HEK293 (cell line): ENCODE results near the gene PPARGC1A.

Experiments used
- CTCF ChIA-PET: fragments of 350-600 bp; formaldehyde crosslinking; extraction: SDS; loops from one replicate; lab custom pipeline; 2021; ENCODE audit warnings: antibody characterized with exemption; lab: Yijun Ruan, JAX
- POLR2A ChIA-PET: fragments of 300-600 bp; formaldehyde crosslinking; extraction: SDS; loops from one replicate; lab custom pipeline; 2020; ENCODE audit warnings: antibody characterized with exemption, inconsistent platforms; lab: Yijun Ruan, JAX
- H3K27ac ChIP-seq: fragments of 200-500 bp; sonication (Bioruptor generic); 2 replicates; pipeline ENCODE4 v1.5.1; 2014; ENCODE audit warnings: low read depth, low read length, control low read depth, inconsistent platforms; ENCODE audit errors: extremely low read depth
- H3K36me3 ChIP-seq, 2 experiments: fragments of 200-500 bp in 1 of 2; sonication (Bioruptor generic) in 1 of 2; 1 replicate in 1 of 2; 2 replicates in 1 of 2; pipeline ENCODE4 v1.5.1; 2014 to 2017; ENCODE audit warnings: inconsistent platforms in 2 of 2, low read length in 2 of 2; ENCODE audit not compliant: control insufficient read depth in 2 of 2, insufficient read depth in 1 of 2
- H3K4me1 ChIP-seq: fragments of 200-500 bp; sonication (Bioruptor generic); 2 replicates; pipeline ENCODE4 v1.5.1; 2014; ENCODE audit warnings: mild to moderate bottlenecking, low read length, inconsistent platforms; ENCODE audit not compliant: control insufficient read depth, insufficient read depth
- H3K4me3 ChIP-seq: 2 replicates; pipeline ENCODE4 v1.5.1; 2011; ENCODE audit warnings: low read depth, mild to moderate bottlenecking, control low read depth, low read length, moderate library complexity
- H3K9me3 ChIP-seq: fragments of 200-500 bp; sonication (Bioruptor generic); 2 replicates; pipeline ENCODE4 v1.5.1; 2014; ENCODE audit warnings: low read depth, low read length, inconsistent platforms; ENCODE audit not compliant: control insufficient read depth, insufficient read depth
- BCL11A ChIP-seq: fragments of 450-650 bp; formaldehyde crosslinking; IDR thresholded peaks from 2 replicates; pipeline ENCODE4 v1.5.1; 2016; ENCODE audit warnings: low read depth, missing biosample characterization, missing genetic modification characterization
- GLI2 ChIP-seq: fragments of 450-650 bp; formaldehyde crosslinking; IDR thresholded peaks from 2 replicates; pipeline ENCODE4; 2017; ENCODE audit warnings: missing biosample characterization, missing genetic modification characterization, low read depth, borderline replicate concordance
- KLF7 ChIP-seq: fragments of 450-650 bp; formaldehyde crosslinking; IDR thresholded peaks from 2 replicates; pipeline ENCODE4 v1.5.1; 2016; ENCODE audit warnings: missing biosample characterization, missing genetic modification characterization, borderline replicate concordance
- OSR2 ChIP-seq: fragments of 450-650 bp; formaldehyde crosslinking; IDR thresholded peaks from 2 replicates; pipeline ENCODE4 v1.5.1; 2016; ENCODE audit warnings: missing biosample characterization, missing genetic modification characterization
- SALL2 ChIP-seq: fragments of 450-650 bp; formaldehyde crosslinking; IDR thresholded peaks from 2 replicates; pipeline ENCODE4 v1.5.0; 2017; ENCODE audit warnings: missing biosample characterization, mild to moderate bottlenecking, missing genetic modification characterization, borderline replicate concordance
- TCF7L2 ChIP-seq: IDR thresholded peaks from 2 replicates; pipeline ENCODE4 v1.6.1; 2011; ENCODE audit warnings: low read depth, mild to moderate bottlenecking, inconsistent platforms, low read length, moderate library complexity, borderline replicate concordance
- WT1 ChIP-seq: fragments of 450-650 bp; formaldehyde crosslinking; IDR thresholded peaks from 2 replicates; pipeline ENCODE4 v1.5.1; 2016; ENCODE audit warnings: missing biosample characterization, missing genetic modification characterization
- ZBTB7A ChIP-seq: fragments of 450-650 bp; formaldehyde crosslinking; IDR thresholded peaks from 2 replicates; pipeline ENCODE4 v1.5.1; 2016; ENCODE audit warnings: low read depth, missing biosample characterization, missing genetic modification characterization
- ZFP3 ChIP-seq: fragments of 450-650 bp; formaldehyde crosslinking; IDR thresholded peaks from 2 replicates; pipeline ENCODE4 v1.5.1; 2016; ENCODE audit warnings: low read depth, missing biosample characterization, missing genetic modification characterization
- ZFP41 ChIP-seq: fragments of 450-650 bp; formaldehyde crosslinking; IDR thresholded peaks from 2 replicates; pipeline ENCODE4 v1.5.1; 2016; ENCODE audit warnings: missing biosample characterization, missing genetic modification characterization, borderline replicate concordance
- ZIC2 ChIP-seq: fragments of 450-650 bp; formaldehyde crosslinking; IDR thresholded peaks from 2 replicates; pipeline ENCODE4 v1.5.1; 2016; ENCODE audit warnings: missing biosample characterization, missing genetic modification characterization
- ZNF221 ChIP-seq: fragments of 450-650 bp; formaldehyde crosslinking; IDR thresholded peaks from 2 replicates; pipeline ENCODE4 v1.5.1; 2017; ENCODE audit warnings: missing biosample characterization, missing genetic modification characterization, borderline replicate concordance
- ZNF292 ChIP-seq: fragments of 450-650 bp; formaldehyde crosslinking; IDR thresholded peaks from 2 replicates; pipeline ENCODE4 v1.5.1; 2016; ENCODE audit warnings: low read depth, missing biosample characterization, missing genetic modification characterization, borderline replicate concordance
- ZNF324 ChIP-seq: fragments of 450-650 bp; formaldehyde crosslinking; IDR thresholded peaks from 2 replicates; pipeline ENCODE4 v1.5.1; 2016; ENCODE audit warnings: missing biosample characterization, missing genetic modification characterization
- ZNF354C ChIP-seq: fragments of 450-650 bp; formaldehyde crosslinking; IDR thresholded peaks from 2 replicates; pipeline ENCODE4 v1.5.1; 2016; ENCODE audit warnings: missing biosample characterization, missing genetic modification characterization, low read depth, borderline replicate concordance
- ZNF416 ChIP-seq: fragments of 450-650 bp; formaldehyde crosslinking; IDR thresholded peaks from 2 replicates; pipeline ENCODE4 v1.5.1; 2016; ENCODE audit warnings: missing biosample characterization, missing genetic modification characterization
- ZNF623 ChIP-seq: fragments of 450-650 bp; formaldehyde crosslinking; IDR thresholded peaks from 2 replicates; pipeline ENCODE4 v1.5.1; 2016; ENCODE audit warnings: missing biosample characterization, missing genetic modification characterization
- TF ChIP-seq, protein P1 (sequence below): fragments of 450-650 bp; formaldehyde crosslinking; IDR thresholded peaks from 2 replicates; pipeline ENCODE4 v1.5.1; 2016; ENCODE audit warnings: missing biosample characterization, missing genetic modification characterization
- TF ChIP-seq, protein P2 (sequence below): fragments of 450-650 bp; formaldehyde crosslinking; IDR thresholded peaks from 2 replicates; pipeline ENCODE4 v1.5.1; 2016; ENCODE audit warnings: missing biosample characterization, missing genetic modification characterization, borderline replicate concordance
- TF ChIP-seq, protein P3 (sequence below): fragments of 450-650 bp; formaldehyde crosslinking; IDR thresholded peaks from 2 replicates; pipeline ENCODE4 v1.5.1; 2016; ENCODE audit warnings: missing biosample characterization, missing genetic modification characterization
- TF ChIP-seq, protein P4 (sequence below): sonication (generic); formaldehyde crosslinking; IDR thresholded peaks from 2 replicates; pipeline ENCODE4 v1.8.1; 2022; ENCODE audit warnings: mild to moderate bottlenecking, moderate library complexity, missing genetic modification reagents
- TF ChIP-seq, protein P5 (sequence below): fragments of 450-650 bp; IDR thresholded peaks from 2 replicates; pipeline ENCODE4 v1.5.1; 2018; ENCODE audit warnings: missing biosample characterization, mild to moderate bottlenecking, missing genetic modification characterization
- TF ChIP-seq, protein P6 (sequence below): fragments of 450-650 bp; formaldehyde crosslinking; IDR thresholded peaks from 2 replicates; pipeline ENCODE4 v1.5.1; 2016; ENCODE audit warnings: missing biosample characterization, missing genetic modification characterization

Gene PPARGC1A

DNA sequence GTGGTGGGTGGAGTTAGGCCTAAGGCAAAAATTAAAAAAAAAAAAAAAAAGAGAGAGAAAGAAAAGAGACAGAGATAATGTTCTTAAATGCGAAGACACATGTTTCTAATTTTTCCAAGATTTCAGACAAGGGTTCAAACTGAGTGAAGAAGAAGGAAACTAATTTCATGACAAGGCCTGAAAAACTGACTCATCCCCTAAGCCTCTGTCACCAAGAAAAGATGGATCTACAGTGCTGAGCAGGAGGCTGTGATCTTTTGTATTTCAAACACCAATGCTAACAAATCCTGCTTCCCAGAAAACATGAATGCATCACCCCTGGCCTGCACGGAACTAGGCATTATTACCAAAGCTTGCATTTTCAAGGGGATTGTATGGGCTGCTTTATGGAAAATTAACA is 75.3 kb downstream of the PPARGC1A start:
- TF ChIP-seq, protein P1, sequence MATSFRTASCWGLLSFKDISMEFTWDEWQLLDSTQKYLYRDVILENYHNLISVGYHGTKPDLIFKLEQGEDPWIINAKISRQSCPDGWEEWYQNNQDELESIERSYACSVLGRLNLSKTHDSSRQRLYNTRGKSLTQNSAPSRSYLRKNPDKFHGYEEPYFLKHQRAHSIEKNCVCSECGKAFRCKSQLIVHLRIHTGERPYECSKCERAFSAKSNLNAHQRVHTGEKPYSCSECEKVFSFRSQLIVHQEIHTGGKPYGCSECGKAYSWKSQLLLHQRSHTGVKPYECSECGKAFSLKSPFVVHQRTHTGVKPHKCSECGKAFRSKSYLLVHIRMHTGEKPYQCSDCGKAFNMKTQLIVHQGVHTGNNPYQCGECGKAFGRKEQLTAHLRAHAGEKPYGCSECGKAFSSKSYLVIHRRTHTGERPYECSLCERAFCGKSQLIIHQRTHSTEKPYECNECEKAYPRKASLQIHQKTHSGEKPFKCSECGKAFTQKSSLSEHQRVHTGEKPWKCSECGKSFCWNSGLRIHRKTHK (tag by site-specific recombination) = no peak
- TF ChIP-seq ZNF324 (no peak), GLI2 (no peak), ZNF623 (tag by site-specific recombination) (no peak), ZNF354C (tag by site-specific recombination) (no peak), ZNF416 (tag by site-specific recombination) (no peak), ZIC2 (tag by site-specific recombination) (no peak), ZNF292 (tag by site-specific recombination) (no peak)
- TF ChIP-seq, protein P2, sequence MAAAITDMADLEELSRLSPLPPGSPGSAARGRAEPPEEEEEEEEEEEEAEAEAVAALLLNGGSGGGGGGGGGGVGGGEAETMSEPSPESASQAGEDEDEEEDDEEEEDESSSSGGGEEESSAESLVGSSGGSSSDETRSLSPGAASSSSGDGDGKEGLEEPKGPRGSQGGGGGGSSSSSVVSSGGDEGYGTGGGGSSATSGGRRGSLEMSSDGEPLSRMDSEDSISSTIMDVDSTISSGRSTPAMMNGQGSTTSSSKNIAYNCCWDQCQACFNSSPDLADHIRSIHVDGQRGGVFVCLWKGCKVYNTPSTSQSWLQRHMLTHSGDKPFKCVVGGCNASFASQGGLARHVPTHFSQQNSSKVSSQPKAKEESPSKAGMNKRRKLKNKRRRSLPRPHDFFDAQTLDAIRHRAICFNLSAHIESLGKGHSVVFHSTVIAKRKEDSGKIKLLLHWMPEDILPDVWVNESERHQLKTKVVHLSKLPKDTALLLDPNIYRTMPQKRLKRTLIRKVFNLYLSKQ (tag by site-specific recombination) = no peak
- TF ChIP-seq, protein P3, sequence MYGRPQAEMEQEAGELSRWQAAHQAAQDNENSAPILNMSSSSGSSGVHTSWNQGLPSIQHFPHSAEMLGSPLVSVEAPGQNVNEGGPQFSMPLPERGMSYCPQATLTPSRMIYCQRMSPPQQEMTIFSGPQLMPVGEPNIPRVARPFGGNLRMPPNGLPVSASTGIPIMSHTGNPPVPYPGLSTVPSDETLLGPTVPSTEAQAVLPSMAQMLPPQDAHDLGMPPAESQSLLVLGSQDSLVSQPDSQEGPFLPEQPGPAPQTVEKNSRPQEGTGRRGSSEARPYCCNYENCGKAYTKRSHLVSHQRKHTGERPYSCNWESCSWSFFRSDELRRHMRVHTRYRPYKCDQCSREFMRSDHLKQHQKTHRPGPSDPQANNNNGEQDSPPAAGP (tag by site-specific recombination) = no peak
- TF ChIP-seq, protein P4, sequence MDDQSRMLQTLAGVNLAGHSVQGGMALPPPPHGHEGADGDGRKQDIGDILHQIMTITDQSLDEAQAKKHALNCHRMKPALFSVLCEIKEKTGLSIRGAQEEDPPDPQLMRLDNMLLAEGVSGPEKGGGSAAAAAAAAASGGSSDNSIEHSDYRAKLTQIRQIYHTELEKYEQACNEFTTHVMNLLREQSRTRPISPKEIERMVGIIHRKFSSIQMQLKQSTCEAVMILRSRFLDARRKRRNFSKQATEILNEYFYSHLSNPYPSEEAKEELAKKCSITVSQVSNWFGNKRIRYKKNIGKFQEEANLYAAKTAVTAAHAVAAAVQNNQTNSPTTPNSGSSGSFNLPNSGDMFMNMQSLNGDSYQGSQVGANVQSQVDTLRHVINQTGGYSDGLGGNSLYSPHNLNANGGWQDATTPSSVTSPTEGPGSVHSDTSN (CRISPR knock-in tag) = no peak
- ChIA-PET CTCF (no interaction called here), POLR2A (no interaction called here)
- H3K4me3 ChIP-seq = no peak overlapping the region
- H3K36me3 ChIP-seq = peaks cover 0 to 14% of the 10 kb centered on the region in 2 experiments; a peak in 1 of 3 replicates
- no peak overlapping the region for H3K27ac ChIP-seq
- H3K4me1 ChIP-seq = 0 out of 2 replicates have a peak, but pooled peaks cover 8% of the 10 kb centered on the region
- H3K9me3 ChIP-seq = no peaks in the 10 kb centered on the region

DNA sequence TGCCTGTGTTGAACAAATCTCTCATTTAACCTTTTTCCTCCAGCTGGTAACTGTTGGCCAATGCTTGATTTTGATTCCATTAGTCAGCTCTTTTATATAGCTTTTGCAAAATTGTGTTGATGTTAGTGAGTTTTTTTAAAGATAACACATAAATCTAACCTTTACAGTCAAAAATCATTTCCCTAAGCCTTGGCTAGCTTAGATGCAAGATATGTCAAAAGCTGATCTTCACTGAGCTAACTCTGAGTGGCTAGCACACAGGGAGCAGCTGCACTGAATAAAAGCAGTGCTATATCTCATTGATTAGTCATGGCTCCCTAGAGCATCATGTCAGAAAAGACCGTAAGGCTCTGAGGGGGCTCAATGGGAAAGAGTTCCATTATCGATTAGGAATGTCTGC is 78.7 kb downstream of the PPARGC1A start:
- Histone ChIP-seq H3K4me1 (no peaks in the 10 kb centered on the region), H3K36me3 (peaks cover 0 to 14% of the 10 kb centered on the region in 2 experiments; a peak in 1 of 3 replicates), H3K27ac (no peak overlapping the region), H3K4me3 (no peak overlapping the region), H3K9me3 (no peaks in the 10 kb centered on the region)
- CTCF ChIA-PET = no interaction called here
- POLR2A ChIA-PET = no interaction called here
- TF ChIP-seq, protein P5, sequence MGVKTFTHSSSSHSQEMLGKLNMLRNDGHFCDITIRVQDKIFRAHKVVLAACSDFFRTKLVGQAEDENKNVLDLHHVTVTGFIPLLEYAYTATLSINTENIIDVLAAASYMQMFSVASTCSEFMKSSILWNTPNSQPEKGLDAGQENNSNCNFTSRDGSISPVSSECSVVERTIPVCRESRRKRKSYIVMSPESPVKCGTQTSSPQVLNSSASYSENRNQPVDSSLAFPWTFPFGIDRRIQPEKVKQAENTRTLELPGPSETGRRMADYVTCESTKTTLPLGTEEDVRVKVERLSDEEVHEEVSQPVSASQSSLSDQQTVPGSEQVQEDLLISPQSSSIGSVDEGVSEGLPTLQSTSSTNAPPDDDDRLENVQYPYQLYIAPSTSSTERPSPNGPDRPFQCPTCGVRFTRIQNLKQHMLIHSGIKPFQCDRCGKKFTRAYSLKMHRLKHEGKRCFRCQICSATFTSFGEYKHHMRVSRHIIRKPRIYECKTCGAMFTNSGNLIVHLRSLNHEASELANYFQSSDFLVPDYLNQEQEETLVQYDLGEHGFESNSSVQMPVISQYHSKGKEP = no peak
- TF ChIP-seq OSR2 (no peak), ZFP3 (no peak), WT1 (tag by site-specific recombination) (no peak), TCF7L2 (no peak), ZBTB7A (tag by site-specific recombination) (no peak), SALL2 (tag by site-specific recombination) (no peak), BCL11A (no peak), ZNF221 (no peak), KLF7 (tag by site-specific recombination) (no peak), ZFP41 (tag by site-specific recombination) (no peak), ZNF416 (tag by site-specific recombination) (no peak)
- TF ChIP-seq, protein P6, sequence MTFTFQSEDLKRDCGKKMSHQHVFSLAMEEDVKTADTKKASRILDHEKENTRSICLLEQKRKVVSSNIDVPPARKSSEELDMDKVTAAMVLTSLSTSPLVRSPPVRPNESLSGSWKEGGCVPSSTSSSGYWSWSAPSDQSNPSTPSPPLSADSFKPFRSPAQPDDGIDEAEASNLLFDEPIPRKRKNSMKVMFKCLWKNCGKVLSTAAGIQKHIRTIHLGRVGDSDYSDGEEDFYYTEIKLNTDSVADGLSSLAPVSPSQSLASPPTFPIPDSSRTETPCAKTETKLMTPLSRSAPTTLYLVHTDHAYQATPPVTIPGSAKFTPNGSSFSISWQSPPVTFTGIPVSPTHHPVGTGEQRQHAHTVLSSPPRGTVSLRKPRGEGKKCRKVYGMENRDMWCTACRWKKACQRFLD (tag by site-specific recombination) = no peak
